ENCODE measurements around the gene PHACTR1.

DNA sequence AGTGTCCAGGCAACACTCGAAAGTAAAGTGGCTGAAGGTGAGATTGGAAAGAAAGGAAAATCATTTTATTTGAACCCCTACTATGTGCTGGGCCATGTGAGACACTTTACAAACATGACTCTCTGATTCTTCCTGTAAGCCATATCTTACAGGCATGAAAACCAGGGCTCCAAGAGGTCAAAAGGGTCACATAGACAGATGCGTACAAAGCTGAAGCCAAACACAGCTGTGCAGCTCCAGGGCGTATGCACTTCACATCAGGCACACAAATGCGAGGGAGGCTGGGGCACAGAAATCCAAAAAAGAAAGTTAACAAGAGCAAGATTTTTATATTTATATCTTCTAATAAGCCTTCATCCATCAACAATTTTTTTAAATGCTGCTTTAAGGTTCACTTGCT lies 176.5 kb downstream of the PHACTR1 start:
- TF ChIP-seq, protein P1, sequence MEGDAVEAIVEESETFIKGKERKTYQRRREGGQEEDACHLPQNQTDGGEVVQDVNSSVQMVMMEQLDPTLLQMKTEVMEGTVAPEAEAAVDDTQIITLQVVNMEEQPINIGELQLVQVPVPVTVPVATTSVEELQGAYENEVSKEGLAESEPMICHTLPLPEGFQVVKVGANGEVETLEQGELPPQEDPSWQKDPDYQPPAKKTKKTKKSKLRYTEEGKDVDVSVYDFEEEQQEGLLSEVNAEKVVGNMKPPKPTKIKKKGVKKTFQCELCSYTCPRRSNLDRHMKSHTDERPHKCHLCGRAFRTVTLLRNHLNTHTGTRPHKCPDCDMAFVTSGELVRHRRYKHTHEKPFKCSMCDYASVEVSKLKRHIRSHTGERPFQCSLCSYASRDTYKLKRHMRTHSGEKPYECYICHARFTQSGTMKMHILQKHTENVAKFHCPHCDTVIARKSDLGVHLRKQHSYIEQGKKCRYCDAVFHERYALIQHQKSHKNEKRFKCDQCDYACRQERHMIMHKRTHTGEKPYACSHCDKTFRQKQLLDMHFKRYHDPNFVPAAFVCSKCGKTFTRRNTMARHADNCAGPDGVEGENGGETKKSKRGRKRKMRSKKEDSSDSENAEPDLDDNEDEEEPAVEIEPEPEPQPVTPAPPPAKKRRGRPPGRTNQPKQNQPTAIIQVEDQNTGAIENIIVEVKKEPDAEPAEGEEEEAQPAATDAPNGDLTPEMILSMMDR (IDR thresholded peaks at IDR 0.05): no peak
- TF ChIP-seq POLR2AphosphoS5 (IDR thresholded peaks at IDR 0.05; ENCODE audit: low read depth, low read length) (no peak), TCF7L2 (IDR thresholded peaks at IDR 0.05; ENCODE audit: low read depth, low read length) (no peak)
